GM21390 (cell line): ENCODE data around the gene ZNF438.

ENCODE experiments used
- ATAC-seq: cut with Tn5 transposase; IDR thresholded peaks from one replicate; pipeline ENCODE4 v1.9.1; 2021; ENCODE audit not compliant: unreplicated experiment

The ZNF438 gene

DNA sequence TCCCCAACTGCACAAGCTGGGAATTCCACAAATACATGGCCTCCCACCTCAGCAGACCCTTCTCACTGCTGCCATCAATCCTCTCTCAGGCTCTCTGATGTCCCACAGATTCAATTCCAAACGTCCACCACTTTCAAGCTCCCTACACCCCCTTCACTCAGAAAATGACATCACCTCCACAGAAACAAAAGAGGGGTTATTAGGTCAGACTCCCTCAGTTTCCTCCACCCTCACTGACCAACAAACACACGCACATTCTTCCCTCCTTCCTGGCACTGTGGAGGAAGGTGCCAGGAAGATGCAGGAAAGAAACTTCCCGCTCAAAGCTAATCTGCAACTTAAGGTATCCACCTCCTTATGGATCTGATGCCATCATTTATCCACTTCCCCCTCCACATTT lies 18.3 kb downstream of the ZNF438 start:
- ATAC-seq, result no peak

- ATAC-seq, result no peak
Measured at GRCh38 chr10:31011665-31012022, 20.0 kb downstream of the ZNF438 start.

- ATAC-seq, result no peak
Measured at GRCh38 chr10:31011017-31011664, 20.5 kb downstream of the ZNF438 start.

- ATAC-seq, result no peak
Measured at GRCh38 chr10:31010062-31010461, 21.6 kb downstream of the ZNF438 start.

- no peak for ATAC-seq
Measured at GRCh38 chr10:31005895-31006294, 25.8 kb downstream of the ZNF438 start.

DNA sequence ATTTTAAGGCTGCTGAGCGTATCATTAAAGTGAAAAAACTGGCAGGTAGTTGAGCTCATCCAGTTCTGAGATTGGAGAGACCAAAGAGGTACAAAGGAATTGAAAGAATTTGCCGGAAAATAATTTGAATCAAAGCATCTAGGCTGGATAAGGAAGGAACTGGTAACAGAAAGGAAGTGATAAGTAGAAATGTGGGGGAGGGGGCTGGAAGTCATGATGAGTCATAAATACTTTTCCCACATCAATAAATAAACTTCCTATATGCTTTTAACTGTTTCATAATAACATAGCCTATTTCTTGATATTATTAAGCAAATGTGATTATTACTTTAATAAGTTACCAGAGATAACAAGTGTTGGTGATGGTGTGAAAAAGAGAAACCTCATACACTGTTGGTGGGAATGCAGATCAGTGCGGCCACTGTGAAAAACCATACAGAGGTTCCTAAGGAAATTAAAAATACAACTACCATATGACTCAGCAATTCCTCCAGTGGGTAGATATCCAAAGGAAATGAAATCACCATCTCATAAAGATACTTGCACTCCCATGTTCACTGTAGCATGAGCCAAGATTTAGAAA lies 27.0 kb downstream of the ZNF438 start:
- no peak for ATAC-seq

DNA sequence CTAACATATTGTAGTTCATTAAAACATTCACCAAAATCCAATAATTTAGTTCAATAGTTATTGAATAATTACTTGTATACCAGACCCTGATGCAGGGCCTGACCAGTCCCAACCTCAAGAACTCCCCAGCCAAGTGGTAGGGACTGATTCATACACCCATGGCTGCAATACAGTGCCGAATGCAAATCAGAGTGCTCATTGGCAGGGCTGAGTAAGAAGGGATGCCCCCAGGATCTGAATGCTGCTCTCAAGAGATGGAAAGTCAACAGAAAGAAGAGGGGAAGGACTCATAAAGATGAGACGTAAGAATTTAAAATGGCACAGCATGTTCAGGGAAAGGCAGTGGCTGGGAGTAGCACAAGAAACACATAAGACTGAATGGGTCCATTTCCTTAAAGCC lies 29.9 kb downstream of the ZNF438 start:
- ATAC-seq, result no peak

DNA sequence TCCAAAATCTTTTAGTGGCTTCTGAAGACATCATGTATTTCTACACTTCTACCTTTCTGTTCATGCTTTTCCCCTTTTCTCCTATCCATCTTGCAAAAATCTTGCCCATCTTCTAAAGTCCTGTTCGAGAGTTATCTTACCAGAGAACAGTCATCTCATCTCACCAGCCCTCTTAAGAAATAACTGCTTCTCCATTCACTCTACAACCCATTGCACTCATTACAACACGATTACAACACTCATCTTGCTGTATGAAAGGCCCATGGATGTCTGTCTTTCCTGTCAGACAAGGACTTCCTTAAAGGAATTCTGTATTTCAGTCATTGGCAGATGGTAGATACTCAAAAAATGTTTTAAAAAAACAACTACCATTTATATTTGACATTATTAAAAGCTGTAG lies 30.8 kb downstream of the ZNF438 start:
- no peak for ATAC-seq

- ATAC-seq, result no peak
Measured at GRCh38 chr10:31000071-31000782, 31.4 kb downstream of the ZNF438 start.

- ATAC-seq, result no peak
Measured at GRCh38 chr10:30999070-30999712, 32.5 kb downstream of the ZNF438 start.

- ATAC-seq, result no peak
Measured at GRCh38 chr10:30997536-30998235, 34.0 kb downstream of the ZNF438 start.

GRCh38 chr10:30996481-30997005 lies 35.1 kb downstream of the ZNF438 start:
- no peak for ATAC-seq

DNA sequence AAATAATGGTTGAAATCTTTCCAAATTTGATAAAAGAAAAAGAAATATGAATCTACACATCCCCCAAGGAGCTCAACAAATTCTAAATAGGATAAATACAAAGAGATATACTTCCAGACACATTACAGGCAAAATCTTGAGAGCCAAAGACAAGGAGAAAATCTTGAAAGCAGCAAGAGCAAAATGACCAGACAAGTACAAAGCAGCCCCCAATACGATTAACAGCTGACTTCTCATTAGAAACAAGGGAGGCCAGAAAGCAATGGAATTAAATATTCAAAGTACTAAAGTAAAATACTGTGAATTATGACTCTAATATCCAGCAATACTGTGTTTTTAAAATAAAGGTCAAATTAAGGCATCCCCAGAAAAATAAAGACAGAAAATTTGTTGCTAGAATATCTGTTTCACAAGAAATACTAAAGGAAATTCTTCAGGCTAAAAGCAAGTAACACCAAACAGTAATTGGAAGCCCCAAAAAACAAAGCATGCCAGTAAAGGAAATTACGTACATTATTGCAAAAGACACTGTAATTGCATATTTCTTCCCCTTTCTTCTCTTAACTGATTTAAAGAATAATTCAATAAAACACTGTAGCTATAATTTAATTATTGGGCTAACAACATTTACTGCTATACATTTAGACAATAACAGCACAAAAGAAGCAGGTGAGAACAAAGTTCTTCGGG lies 36.4 kb downstream of the ZNF438 start:
- ATAC-seq, result no peak

DNA sequence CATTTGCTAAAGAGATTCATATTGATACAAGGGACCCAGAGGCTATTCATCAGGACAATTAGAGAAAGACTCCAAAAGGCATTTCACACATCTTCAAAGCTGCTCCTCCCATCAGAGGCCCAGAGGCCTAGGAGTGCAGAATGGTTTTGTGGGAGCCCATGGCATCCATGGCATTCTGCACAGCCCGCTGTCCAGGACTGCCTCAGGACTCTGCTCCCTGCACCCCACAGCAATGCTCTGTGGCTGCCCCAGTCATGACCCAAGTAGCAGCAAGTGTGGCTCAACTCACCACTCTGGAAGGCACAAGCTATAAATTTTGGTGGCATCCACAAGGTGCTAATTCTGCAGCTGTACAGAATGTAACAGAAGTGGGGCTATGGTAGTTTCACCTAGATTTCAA lies 38.5 kb downstream of the ZNF438 start:
- ATAC-seq, result no peak

DNA sequence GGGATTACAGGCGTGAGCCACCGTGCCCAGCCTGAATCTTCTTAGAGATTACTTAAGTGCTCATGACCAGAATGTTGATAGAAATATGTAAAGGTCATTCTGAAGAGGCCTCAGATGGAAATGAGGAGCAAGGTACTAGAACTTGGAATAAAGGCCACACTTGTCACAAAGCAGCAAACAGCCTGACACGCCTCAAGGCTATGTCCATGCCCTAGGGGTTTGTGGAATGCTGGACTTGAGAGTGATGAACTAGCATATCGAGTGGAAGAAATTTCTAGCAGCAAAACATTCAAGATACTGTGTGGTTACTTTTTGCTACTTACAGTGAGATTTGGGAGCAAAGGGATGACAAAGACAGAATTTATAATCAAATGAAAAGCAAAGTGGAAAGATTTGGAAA lies 39.0 kb downstream of the ZNF438 start:
- no peak for ATAC-seq

DNA sequence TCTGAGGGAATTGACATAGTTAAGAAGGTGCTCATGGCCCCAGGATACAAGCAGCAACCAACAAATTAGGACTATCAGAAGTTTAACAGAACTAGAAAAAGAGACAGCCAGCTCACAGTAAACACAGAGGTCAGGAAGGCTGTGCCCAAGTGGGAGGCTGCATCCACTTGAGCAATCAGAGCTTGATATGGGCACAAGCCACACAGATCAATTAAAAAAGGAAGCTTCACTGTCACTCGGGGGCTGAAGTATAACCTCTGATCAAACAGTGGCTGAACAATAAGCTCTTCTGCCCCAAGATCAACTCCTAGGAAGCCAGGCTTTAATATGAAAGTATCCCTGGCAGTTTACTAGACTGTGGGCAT lies 40.0 kb downstream of the ZNF438 start:
- no peak for ATAC-seq

- ATAC-seq, result no peak
Measured at GRCh38 chr10:30990971-30991646, 40.6 kb downstream of the ZNF438 start.

DNA sequence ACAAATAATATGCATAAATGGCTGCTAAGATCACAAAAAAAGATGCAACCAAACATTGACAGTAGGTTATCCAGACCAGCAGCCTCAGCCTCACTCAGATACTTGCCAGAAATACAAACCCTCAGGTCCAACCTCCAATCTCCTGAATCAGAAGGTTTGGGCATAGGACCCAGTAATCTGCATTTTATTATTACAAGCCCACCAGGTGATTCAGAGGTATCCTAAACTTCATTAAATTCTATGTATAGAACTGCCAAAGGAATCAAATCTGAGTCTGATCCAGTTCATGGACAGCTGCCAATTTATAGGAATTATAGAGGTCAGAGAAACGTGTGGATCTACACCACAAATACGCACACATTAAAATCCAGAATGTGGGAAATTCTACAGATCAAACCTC lies 41.3 kb downstream of the ZNF438 start:
- no peak for ATAC-seq

DNA sequence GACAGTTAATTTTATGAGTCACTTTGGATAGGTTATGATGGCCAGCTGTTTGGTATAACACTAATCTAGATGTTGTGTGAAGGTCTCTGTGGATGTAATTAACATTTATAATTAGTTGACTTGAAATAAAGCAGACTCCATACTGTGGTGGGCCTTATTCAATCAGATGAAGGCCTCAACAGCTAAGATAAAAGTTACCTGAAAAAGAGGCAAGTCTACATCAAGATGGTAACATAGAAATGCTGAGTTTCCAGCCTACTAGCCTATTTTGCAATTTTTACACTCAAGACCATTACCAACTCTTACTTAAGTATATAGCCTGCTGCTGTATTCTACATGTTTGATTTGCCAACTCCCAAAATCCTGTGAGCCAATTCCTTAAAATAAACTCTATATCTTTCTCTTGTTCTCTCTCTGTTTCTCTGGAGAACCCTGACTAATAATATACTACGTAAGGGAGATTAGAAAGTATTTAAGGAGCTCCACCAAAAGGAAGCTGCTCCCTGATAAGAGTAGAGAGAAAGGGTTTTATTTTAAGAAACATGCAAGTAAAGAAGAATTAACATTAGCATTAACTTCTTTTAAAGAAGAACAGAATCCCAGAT lies 42.7 kb downstream of the ZNF438 start:
- no peak for ATAC-seq

DNA sequence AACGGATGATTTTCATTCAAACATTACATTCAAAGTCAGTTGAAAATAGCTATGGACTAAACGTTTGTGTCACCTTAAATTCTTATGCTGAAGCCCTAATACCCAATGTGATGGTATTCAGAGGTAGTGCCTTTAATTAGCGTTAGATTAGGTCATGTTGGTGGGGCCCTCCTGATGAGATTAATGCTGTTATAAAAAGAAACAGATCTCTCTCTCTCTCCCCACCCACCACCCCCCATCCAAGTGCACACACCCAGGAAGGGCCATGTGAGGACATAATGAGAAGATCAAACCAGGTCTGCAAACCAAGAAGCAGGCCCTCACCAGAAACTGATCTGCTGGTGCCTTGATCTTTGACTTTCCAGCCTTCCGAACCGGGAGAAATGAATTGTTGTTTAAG lies 44.2 kb downstream of the ZNF438 start:
- ATAC-seq, result no peak
